GM06990 (cell line): ENCODE measurements around the gene SMOC1.

Source experiments
- DNase-seq: peaks from one replicate; pipeline ENCODE4 v3.0.0-alpha.2; 2011; ENCODE audit not compliant: insufficient read length; ENCODE audit errors: extremely low read depth
- H3K27me3 ChIP-seq: replicated peaks from 2 replicates; pipeline ENCODE4 v1.6.0; 2011; ENCODE audit warnings: low read length; ENCODE audit not compliant: control insufficient read depth, insufficient read depth
- H3K36me3 ChIP-seq: 2 replicates; pipeline ENCODE4 v1.5.1; 2011; ENCODE audit warnings: low read length; ENCODE audit not compliant: control insufficient read depth, insufficient read depth
- H3K4me3 ChIP-seq: replicated peaks from 2 replicates; pipeline ENCODE4 v1.5.1; 2011; ENCODE audit warnings: low read depth, mild to moderate bottlenecking, control low read depth, low read length
- CTCF ChIP-seq: IDR thresholded peaks from 2 replicates; pipeline ENCODE4 v1.5.1; 2011; ENCODE audit warnings: low read length, control low read depth, mild to moderate bottlenecking, inconsistent platforms; ENCODE audit not compliant: insufficient read depth, poor library complexity, severe bottlenecking

The SMOC1 gene

GRCh38 chr14:69979882-69980281, 100.7 kb downstream of the SMOC1 start:
- no peak for DNase-seq
- no peaks in the 10 kb centered on the region for H3K36me3 ChIP-seq
- no peak overlapping the region for H3K4me3 ChIP-seq
- TF ChIP-seq CTCF, result no peak
- H3K27me3 ChIP-seq, result peaks cover 1% of the 10 kb centered on the region

GRCh38 chr14:69980457-69981425, 101.5 kb downstream of the SMOC1 start:
- TF ChIP-seq CTCF, result no peak
- H3K27me3 ChIP-seq, result peaks cover 1% of the 10 kb centered on the region

GRCh38 chr14:69982220-69982839, 103.1 kb downstream of the SMOC1 start:
- H3K27me3 ChIP-seq, result peaks cover 3% of the 10 kb centered on the region
- no peak overlapping the region for H3K4me3 ChIP-seq
- no peak for TF ChIP-seq CTCF
- DNase-seq, result no peak
- no peaks in the 10 kb centered on the region for H3K36me3 ChIP-seq

More at GRCh38 chr14:69980457-69981425, 101.5 kb downstream of the SMOC1 start:
- Histone ChIP-seq H3K36me3 (no peaks in the 10 kb centered on the region), H3K4me3 (no peak overlapping the region)
- DNase-seq, result no peak

GRCh38 chr14:69982886-69983285, 103.7 kb downstream of the SMOC1 start:
- Histone ChIP-seq H3K4me3 (no peak overlapping the region), H3K27me3 (peaks cover 3% of the 10 kb centered on the region), H3K36me3 (no peaks in the 10 kb centered on the region)
- no peak for TF ChIP-seq CTCF
- no peak for DNase-seq

GRCh38 chr14:69983317-69983716, 104.1 kb downstream of the SMOC1 start:
- H3K4me3 ChIP-seq, result no peak overlapping the region
- peaks cover 3% of the 10 kb centered on the region for H3K27me3 ChIP-seq
- DNase-seq, result no peak
- TF ChIP-seq CTCF, result no peak
- no peaks in the 10 kb centered on the region for H3K36me3 ChIP-seq
